ENCODE results near the gene CTCFL.

The CTCFL gene

GRCh38 chr20:57451795-57452661 lies 72.9 kb downstream of the CTCFL start:
- no peak for TF ChIP-seq POLR2AphosphoS5 (IDR thresholded peaks at IDR 0.05; ENCODE audit: low read depth, low read length)
- TF ChIP-seq TAF1 (IDR thresholded peaks at IDR 0.05; ENCODE audit: borderline replicate concordance, low read depth, low read length) = no peak
- no peak for TF ChIP-seq POLR2A (IDR thresholded peaks at IDR 0.05; ENCODE audit: low read depth, low read length)
- no peak for DNase-seq (ENCODE audit: insufficient read length)
- FAIRE-seq = peak; percentile 82

- TF ChIP-seq TAF1 (IDR thresholded peaks at IDR 0.05; ENCODE audit: borderline replicate concordance, low read depth, low read length) = no peak
- TF ChIP-seq POLR2AphosphoS5 (IDR thresholded peaks at IDR 0.05; ENCODE audit: low read depth, low read length) = no peak
- no peak for TF ChIP-seq POLR2A (IDR thresholded peaks at IDR 0.05; ENCODE audit: low read depth, low read length)
- FAIRE-seq (no peak), DNase-seq (ENCODE audit: insufficient read length) (no peak)
Observed at GRCh38 chr20:57451431-57451794, 73.5 kb downstream of the CTCFL start.

- FAIRE-seq = no peak
- no peak for TF ChIP-seq POLR2AphosphoS5 (IDR thresholded peaks at IDR 0.05; ENCODE audit: low read depth, low read length)
- TF ChIP-seq TAF1 (IDR thresholded peaks at IDR 0.05; ENCODE audit: borderline replicate concordance, low read depth, low read length) = no peak
- no peak for TF ChIP-seq POLR2A (IDR thresholded peaks at IDR 0.05; ENCODE audit: low read depth, low read length)
- DNase-seq (ENCODE audit: insufficient read length) = no peak
Observed at GRCh38 chr20:57450931-57451330, 74.0 kb downstream of the CTCFL start.

- FAIRE-seq (peak; percentile 88), DNase-seq (ENCODE audit: insufficient read length) (peak; percentile 75)
- TF ChIP-seq POLR2AphosphoS5 (IDR thresholded peaks at IDR 0.05; ENCODE audit: low read depth, low read length) = 0 out of 2 replicates have a peak, but pooled peaks have one; percentile 23
- TF ChIP-seq POLR2A (IDR thresholded peaks at IDR 0.05; ENCODE audit: low read depth, low read length) = no peak
- TF ChIP-seq TAF1 (IDR thresholded peaks at IDR 0.05; ENCODE audit: borderline replicate concordance, low read depth, low read length) = 0 out of 2 replicates have a peak, but pooled peaks have one; percentile 13
Observed at GRCh38 chr20:57450419-57450818, 74.5 kb downstream of the CTCFL start.

GRCh38 chr20:57449398-57450354 lies 75.3 kb downstream of the CTCFL start:
- no peak for DNase-seq (ENCODE audit: insufficient read length)
- TF ChIP-seq POLR2A (IDR thresholded peaks at IDR 0.05; ENCODE audit: low read depth, low read length) (no peak), POLR2AphosphoS5 (IDR thresholded peaks at IDR 0.05; ENCODE audit: low read depth, low read length) (no peak), TAF1 (IDR thresholded peaks at IDR 0.05; ENCODE audit: borderline replicate concordance, low read depth, low read length) (no peak)
- no peak for FAIRE-seq

- FAIRE-seq = no peak
- TF ChIP-seq POLR2AphosphoS5 (IDR thresholded peaks at IDR 0.05; ENCODE audit: low read depth, low read length) (no peak), POLR2A (IDR thresholded peaks at IDR 0.05; ENCODE audit: low read depth, low read length) (no peak), TAF1 (IDR thresholded peaks at IDR 0.05; ENCODE audit: borderline replicate concordance, low read depth, low read length) (no peak)
Observed at GRCh38 chr20:57448764-57449354, 76.1 kb downstream of the CTCFL start.

More at GRCh38 chr20:57448764-57449354, 76.1 kb downstream of the CTCFL start:
- no peak for DNase-seq (ENCODE audit: insufficient read length)
